H1 (cell line): ENCODE data around the gene PGM2. TPM values are rescaled to one million over a fixed set of nuclear protein-coding genes. Genes with fewer than 3 reads are reported as not detected.

Source experiments
- NRF1 ChIP-seq: IDR thresholded peaks from 2 replicates; pipeline ENCODE4 v1.6.1; 2011; ENCODE audit warnings: mild to moderate bottlenecking, low read depth, low read length, improper control_type of control experiment
- polyA plus RNA-seq, 7 experiments: library from polyadenylated mRNA; depleted of rRNA in 3 of 7; stranded (reverse) in 5 of 7; unstranded in 2 of 7; fragments of >200 nt in 5 of 7; fragments of 200-250 nt in 2 of 7; gene quantifications; 1 replicate in 5 of 7; 2 replicates in 1 of 7; 4 replicates in 1 of 7; pipeline versions ENCODE4 v1.2.1 to v1.2.3, GENCODE V29; 2011 to 2013; ENCODE audit warnings: missing spikeins in 2 of 7, mixed read lengths in 2 of 7
- total RNA-seq: library from RNA; stranded (reverse); fragmentation: NEBNext Ultra II Directional; extraction: Animal tissue kit (Norgen Biotek cat#: 25700); gene quantifications from 2 replicates; pipeline ENCODE4 v1.2.1, GENCODE V29; 2021

PGM2 gene
- total and polyA plus RNA-seq, 2 of the 8 experiments (the other 6 are each of a cell fraction or from before 2014, with no cell fraction given): 7.7 to 38.0 TPM

- TF ChIP-seq NRF1: no peak
These were observed 77.4 kb downstream of the PGM2 start (continued) for GRCh38 chr4:37903901-37904300.
